K562 (cell line): Measurements from ENCODE around the gene TRPM4. TPM values are rescaled to one million over a fixed set of nuclear protein-coding genes. Genes with fewer than 3 reads are reported as not detected.

Source experiments
- E2F6 ChIP-seq, 2 experiments: IDR thresholded peaks; 2 replicates each; pipeline ENCODE4 v1.6.1; 2011; ENCODE audit warnings: borderline replicate concordance in 1 of 2, control low read depth in 1 of 2, low read depth in 1 of 2, low read length in 1 of 2, mild to moderate bottlenecking in 1 of 2, mixed read lengths in 1 of 2, moderate library complexity in 1 of 2; ENCODE audit not compliant: insufficient read depth in 1 of 2, insufficient read length in 1 of 2, poor library complexity in 1 of 2, severe bottlenecking in 1 of 2; ENCODE audit errors: extremely low read depth in 1 of 2
- ETS1 ChIP-seq: conservative IDR thresholded peaks from 2 replicates; pipeline ENCODE4 v1.6.1; 2011; ENCODE audit warnings: low read depth, mild to moderate bottlenecking, low read length; ENCODE audit not compliant: control insufficient read depth
- FIP1L1 ChIP-seq: fragments of 200-400 bp; formaldehyde crosslinking; IDR thresholded peaks from 2 replicates; pipeline ENCODE4 v1.6.1; 2018; ENCODE audit warnings: mild to moderate bottlenecking, low read depth, low read length; ENCODE audit not compliant: poor library complexity, severe bottlenecking
- GABPB1 ChIP-seq: sonication (generic); formaldehyde crosslinking; IDR thresholded peaks from 2 replicates; pipeline ENCODE4 v1.8.0; 2022; ENCODE audit warnings: mild to moderate bottlenecking, missing genetic modification reagents
- GTF3C2 ChIP-seq: IDR thresholded peaks from 3 replicates; pipeline ENCODE4 v1.6.1; 2011; ENCODE audit warnings: borderline replicate concordance, mild to moderate bottlenecking, moderate library complexity; ENCODE audit not compliant: insufficient read length; ENCODE audit errors: extremely low read depth
- MAFK ChIP-seq: IDR thresholded peaks from 2 replicates; pipeline ENCODE4 v1.6.1; 2011; ENCODE audit warnings: low read length, improper control_type of control experiment
- MTF1 ChIP-seq: fragments of 250-450 bp; sonication (Bioruptor Pico); IDR thresholded peaks from 2 replicates; pipeline ENCODE4 v1.9.0; 2021; ENCODE audit warnings: moderate library complexity, mild to moderate bottlenecking, inconsistent platforms, borderline replicate concordance
- NCOA1 ChIP-seq: fragments of 450-650 bp; IDR thresholded peaks from 2 replicates; pipeline ENCODE4 v1.6.1; 2016; ENCODE audit warnings: low read depth
- POU5F1 ChIP-seq: fragments of 150-350 bp; IDR thresholded peaks from 2 replicates; pipeline ENCODE4 v1.6.1; 2014; ENCODE audit warnings: borderline replicate concordance, low read length, low read depth, mild to moderate bottlenecking; ENCODE audit not compliant: partially characterized antibody
- RCOR1 ChIP-seq, 2 experiments: IDR thresholded peaks; 2 replicates each; pipeline ENCODE4 v1.6.1; 2012; ENCODE audit warnings: low read depth in 2 of 2, low read length in 2 of 2, borderline replicate concordance in 1 of 2, improper control_type of control experiment in 1 of 2
- REST ChIP-seq, 2 experiments: fragments of 450-650 bp; formaldehyde crosslinking in 1 of 2; IDR thresholded peaks; 2 replicates each; pipeline versions ENCODE4 v1.4.0 to v1.6.1; 2014 to 2020; ENCODE audit warnings: mild to moderate bottlenecking in 2 of 2, borderline replicate concordance in 1 of 2, low read depth in 1 of 2
- SOX6 ChIP-seq: fragments of 450-650 bp; IDR thresholded peaks from 2 replicates; pipeline ENCODE4 v1.6.1; 2014; ENCODE audit warnings: mild to moderate bottlenecking
- polyA plus RNA-seq, 8 experiments: library from polyadenylated mRNA; depleted of rRNA in 4 of 8; stranded (reverse) in 5 of 8; unstranded in 3 of 8; fragments of >200 nt; fragmentation: Nextera tagmentation in 2 of 8; fragmentation: Illumina TruSeq in 1 of 8; extraction: Ambion mirVana in 2 of 8; extraction: Trizol in 1 of 8; gene quantifications; 2 replicates each; pipeline versions ENCODE4 v1.2.1 to v1.2.3, GENCODE V29; 2011 to 2014; ENCODE audit warnings: inconsistent platforms in 1 of 8, missing spikeins in 1 of 8
- total RNA-seq, 7 experiments: library from RNA; depleted of rRNA in 6 of 7; stranded (reverse); fragments of >200 nt in 6 of 7; fragmentation: Illumina TruSeq in 2 of 7; extraction: Trizol in 2 of 7; gene quantifications; 2 replicates each; pipeline versions ENCODE4 v1.2.1 to v1.2.3, GENCODE V29; 2011 to 2021; ENCODE audit warnings: low replicate concordance in 1 of 7

TRPM4 gene
- total and polyA plus RNA-seq, 9 of the 15 experiments (the other 6 are each of a cell fraction or from before 2014, with no cell fraction given), result 6.5 to 45.4 (median 15.2) TPM

- TF ChIP-seq POU5F1 (no peak), NCOA1 (no peak), RCOR1 (IDR thresholded peaks at IDR 0.05; ENCODE audit: borderline replicate concordance in 1 of 2, low read depth in 2 of 2, low read length in 2 of 2) (0 out of 4 replicates have a peak, but pooled peaks of 1 of the 2 experiments have one; percentile 60), REST (IDR thresholded peaks at IDR 0.05; ENCODE audit: borderline replicate concordance) (0 out of 2 replicates have a peak, but pooled peaks have one; percentile 11), REST (CRISPR knock-in tag; IDR thresholded peaks at IDR 0.05; ENCODE audit: low read depth) (no peak), E2F6 (IDR thresholded peaks at IDR 0.05; ENCODE audit: borderline replicate concordance in 1 of 2, extremely low read depth in 1 of 2, insufficient read depth in 1 of 2, insufficient read length in 1 of 2, low read depth in 1 of 2, low read length in 1 of 2, poor library complexity in 1 of 2, severe bottlenecking in 1 of 2) (peak; percentile 36 to 68), GTF3C2 (no peak), MTF1 (CRISPR knock-in tag) (no peak), GABPB1 (0 out of 2 replicates have a peak, but pooled peaks have one; percentile 23), MAFK (no peak), SOX6 (no peak), FIP1L1 (no peak), ETS1 (no peak)
Observed at GRCh38 chr19:49155820-49156346, 1.7 kb upstream of the TRPM4 start (continued).
